ENCODE data around the gene ATP8A1.
"Not testable (repeated sequence)": the region's sequence is repeated elsewhere in the genome, so short reads cannot be mapped to it uniquely, and the experiment has no call there.

ATP8A1 gene

DNA sequence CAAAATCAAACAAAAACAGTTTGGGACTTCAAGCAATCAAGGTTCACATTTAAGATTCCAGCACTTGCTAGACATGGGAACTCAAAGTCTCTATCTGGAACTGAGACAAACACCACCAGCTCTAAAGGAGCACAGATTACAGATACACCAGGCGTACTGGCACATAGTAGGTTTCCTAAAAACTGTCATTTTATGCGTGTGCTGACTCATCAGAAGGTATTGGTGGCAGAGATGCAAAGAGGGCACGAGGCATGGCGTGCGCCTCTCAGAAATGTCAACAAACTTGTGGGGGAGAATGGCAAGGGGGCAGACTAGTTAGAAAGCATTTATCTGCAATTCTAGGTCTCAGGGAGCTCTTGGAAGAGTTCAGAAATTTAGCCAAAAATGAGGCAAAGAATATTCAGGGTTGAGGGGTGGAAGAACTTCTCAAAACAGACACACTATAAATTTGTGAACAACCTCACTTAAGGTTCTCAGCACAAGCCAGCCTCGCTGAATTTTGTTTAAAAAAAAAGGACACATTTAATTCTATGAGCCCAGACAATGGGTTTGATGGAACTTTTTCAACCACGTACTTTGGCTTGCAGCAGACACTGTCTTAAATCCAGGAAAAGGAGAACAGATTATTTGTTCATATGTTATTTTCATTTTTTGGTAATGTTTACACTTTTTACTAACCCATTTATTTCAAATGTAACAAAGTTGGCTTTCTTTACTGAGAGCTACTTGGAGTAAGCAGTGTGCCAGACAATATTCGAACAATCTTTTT lies 159.6 kb downstream of the ATP8A1 start:
- no peak for DNase-seq

GRCh38 chr4:42492962-42493361 lies 163.9 kb downstream of the ATP8A1 start:
- no peak for DNase-seq

GRCh38 chr4:42490015-42490414 lies 166.9 kb downstream of the ATP8A1 start:
- no peak for DNase-seq

GRCh38 chr4:42489095-42489494 lies 167.8 kb downstream of the ATP8A1 start:
- no peak for DNase-seq

- no peak for DNase-seq
Observed at GRCh38 chr4:42488554-42488953, 168.4 kb downstream of the ATP8A1 start.

- no peak for DNase-seq
Observed at GRCh38 chr4:42488114-42488513, 168.8 kb downstream of the ATP8A1 start.

- DNase-seq: no peak
Observed at GRCh38 chr4:42487230-42487629, 169.7 kb downstream of the ATP8A1 start.

DNA sequence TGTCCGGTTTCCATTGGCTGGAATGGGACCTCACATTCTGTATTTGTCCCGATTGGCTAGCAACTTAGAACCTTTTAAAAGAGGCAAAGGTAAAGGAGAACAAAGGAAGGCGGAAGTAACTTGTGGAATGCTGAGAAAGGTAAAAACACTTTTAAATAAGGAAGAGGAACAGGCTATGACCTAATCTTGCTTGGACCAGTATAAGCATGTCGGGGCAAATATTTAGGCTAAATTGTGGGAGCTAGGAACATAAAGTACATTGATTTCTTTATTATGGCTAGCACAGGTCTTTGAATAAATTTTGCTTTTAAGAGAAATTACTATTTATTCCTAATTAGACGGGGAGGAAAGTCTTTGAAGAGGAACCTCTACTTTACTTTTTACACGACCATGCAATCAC lies 170.7 kb downstream of the ATP8A1 start:
- DNase-seq: not testable (repeated sequence)

GRCh38 chr4:42484630-42485029 lies 172.3 kb downstream of the ATP8A1 start:
- no peak for DNase-seq

DNA sequence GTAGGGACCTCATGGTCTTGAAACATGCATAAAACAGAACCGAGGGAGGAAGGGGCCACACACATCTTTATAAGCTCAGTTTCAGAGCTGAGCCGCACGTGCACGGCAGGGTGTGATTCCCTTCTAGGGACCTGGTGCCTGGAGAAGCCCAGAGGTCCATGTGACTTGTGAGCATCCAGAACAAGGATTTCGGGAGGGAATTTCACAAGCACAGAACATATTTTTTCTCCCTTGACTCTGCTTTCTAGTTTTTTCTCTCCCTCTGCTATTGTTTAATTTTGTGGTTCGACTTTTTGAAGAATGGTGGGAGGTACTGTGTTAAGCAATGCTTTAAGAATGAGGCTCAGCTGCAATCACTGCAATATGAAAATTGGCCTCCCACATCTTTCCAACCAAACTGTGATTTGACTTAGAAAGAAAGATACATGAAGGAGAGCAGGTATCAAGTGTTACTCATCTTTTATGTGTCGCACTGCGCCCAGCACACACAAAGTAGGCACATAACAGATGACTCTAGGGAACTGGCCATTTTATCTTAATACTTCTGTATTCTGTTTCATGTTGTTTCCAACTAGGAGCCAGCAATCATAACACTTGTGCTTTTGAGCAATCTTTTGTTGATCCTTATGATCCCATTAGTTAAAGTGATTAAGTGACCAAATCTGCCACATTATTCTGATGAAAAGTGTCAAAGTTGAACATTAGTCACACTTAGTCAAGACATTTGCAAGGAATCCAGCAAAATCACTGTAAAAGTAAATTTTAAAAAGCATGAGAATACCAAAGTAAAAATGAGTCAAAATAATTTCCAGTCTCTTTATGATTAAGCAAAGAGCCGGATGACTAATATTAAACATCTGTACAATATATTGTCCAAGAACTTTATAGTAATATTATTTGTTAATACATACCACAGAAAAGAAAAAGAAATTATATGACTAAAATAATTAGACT lies 173.2 kb downstream of the ATP8A1 start:
- no peak for DNase-seq

DNA sequence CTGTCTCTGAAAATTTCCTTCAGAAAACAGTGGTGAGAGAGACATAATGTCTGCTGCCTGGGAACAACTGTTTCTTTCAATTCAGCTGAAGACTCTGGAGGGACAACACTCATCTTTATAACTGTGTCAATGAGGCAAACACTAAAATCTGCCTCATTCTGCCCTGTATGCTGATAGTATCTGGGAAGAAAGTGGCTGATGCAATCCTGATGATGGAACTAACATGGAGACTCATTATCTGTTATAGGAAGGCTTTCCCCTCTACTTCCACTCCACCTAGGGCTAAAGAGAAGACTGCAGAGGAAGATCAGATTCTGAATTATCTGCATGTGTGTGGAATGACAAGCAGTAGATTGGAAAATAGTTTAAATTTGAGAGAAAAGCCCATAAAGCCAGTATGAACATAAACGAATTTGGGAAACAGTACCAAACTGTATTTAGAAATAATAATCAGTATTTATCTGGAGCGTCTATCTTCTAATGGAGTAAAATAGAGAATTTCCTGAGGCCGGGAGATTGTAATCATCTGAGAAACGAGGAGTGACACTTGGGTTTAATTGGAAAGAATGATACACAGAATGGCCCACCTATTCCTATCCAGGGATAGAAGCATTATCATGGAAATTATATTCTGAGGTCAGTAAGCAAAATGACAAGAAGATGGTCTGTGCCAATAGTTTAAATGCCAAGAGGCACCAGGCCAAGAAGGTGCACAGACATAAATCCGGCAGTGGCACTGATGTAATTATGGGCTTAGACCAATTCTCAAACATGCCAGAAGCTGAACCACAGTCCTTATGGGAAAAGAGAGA lies 174.2 kb downstream of the ATP8A1 start:
- no peak for DNase-seq

DNA sequence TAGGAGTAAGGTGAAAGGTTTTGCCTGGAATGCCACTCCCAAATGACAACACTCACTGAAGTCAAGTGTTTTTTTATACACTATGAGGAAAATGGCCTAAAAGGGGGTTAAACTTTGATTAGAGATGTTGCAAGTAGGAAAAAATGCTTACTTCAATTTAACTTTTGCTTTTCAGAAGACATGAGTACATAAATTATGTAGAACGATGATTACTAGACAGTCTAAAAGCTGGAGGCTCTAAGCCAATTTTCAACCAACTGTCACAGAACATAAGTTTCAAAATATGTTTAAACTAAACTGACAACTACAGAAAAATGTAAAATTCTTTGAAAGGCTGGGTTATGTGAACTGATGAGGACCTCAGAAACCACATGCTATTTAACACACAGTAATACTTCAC lies 176.2 kb downstream of the ATP8A1 start:
- no peak for DNase-seq

GRCh38 chr4:42480281-42480680 lies 176.6 kb downstream of the ATP8A1 start:
- DNase-seq: no peak

DNA sequence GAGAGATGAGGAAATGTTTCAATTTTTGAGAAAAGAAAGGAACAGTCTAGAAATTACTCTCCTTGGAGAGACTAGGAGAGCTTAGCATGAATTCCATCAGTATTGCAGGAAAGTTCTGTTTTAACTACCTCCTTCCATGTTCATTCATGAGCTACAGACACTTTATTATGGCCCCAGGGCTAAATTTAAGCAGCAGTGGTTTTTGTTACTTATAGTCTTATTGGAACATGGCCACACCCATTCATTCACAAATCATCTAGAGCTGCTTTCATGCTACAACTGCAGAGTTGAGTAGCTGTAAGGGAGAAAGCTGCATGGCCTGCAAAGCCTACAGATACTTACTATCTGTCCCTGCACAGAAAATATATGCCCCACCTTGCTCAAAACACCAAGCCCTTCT lies 178.0 kb downstream of the ATP8A1 start:
- no peak for DNase-seq

DNA sequence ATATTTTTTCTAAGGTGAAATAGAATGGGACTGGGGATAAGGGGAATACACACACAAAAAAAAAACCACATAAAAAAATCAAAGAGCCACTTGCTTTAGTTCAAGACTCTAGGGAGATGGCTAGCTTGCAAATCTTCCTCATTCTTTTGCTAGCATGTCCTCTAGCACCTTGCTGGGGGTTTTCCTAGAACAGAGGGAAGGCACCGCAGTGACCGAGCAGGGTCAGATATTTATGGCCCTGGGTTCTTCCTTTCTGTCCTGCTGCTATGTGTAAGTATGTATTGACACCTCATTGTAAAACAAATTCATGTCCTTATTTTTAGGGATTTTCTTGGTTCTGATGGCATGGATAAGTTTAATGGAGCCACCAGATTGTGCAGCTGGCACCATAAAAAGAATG lies 178.4 kb downstream of the ATP8A1 start:
- no peak for DNase-seq

GRCh38 chr4:42474406-42474805 lies 182.5 kb downstream of the ATP8A1 start:
- DNase-seq: no peak

- no peak for DNase-seq
Observed at GRCh38 chr4:42473071-42473684, 183.7 kb downstream of the ATP8A1 start.

- DNase-seq: no peak
Observed at GRCh38 chr4:42471896-42472295, 185.0 kb downstream of the ATP8A1 start.

DNA sequence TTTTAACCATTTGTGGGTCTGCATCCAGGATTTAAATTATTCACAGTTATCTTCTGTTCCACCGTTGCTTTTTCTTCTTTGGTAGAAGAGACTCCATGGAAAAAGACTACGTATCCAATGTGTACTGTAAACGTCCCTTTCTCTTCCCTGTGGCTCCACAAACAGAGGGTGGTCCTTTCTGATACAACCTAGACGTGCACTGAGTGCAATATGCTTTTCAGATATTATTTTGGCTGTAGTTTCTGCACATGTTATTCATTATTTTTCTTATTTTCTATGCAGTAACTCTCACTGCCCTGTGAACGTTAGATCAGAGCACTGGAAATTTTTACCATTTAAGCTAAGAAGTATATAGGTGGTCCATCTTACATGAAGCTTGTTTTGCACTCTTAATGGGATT lies 186.9 kb downstream of the ATP8A1 start:
- no peak for DNase-seq

DNA sequence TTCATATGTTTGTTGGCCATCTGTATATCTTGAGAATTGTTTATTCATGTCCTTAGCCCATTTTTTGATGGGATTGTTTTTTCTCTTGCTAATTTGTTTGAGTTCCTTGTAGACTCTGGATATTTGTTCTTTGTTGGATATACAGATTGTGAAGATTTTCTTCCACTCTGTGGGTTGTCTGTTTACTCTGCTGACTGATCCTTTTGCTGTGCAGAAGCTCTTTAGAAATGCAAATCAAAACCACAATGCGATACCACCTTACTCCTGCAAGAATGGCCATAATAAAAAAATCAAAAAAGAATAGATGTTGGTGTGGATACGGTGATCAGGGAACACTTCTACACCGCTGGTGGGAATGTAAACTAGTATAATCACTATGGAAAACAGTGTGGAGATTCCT lies 189.1 kb downstream of the ATP8A1 start:
- DNase-seq: not testable (repeated sequence)

DNA sequence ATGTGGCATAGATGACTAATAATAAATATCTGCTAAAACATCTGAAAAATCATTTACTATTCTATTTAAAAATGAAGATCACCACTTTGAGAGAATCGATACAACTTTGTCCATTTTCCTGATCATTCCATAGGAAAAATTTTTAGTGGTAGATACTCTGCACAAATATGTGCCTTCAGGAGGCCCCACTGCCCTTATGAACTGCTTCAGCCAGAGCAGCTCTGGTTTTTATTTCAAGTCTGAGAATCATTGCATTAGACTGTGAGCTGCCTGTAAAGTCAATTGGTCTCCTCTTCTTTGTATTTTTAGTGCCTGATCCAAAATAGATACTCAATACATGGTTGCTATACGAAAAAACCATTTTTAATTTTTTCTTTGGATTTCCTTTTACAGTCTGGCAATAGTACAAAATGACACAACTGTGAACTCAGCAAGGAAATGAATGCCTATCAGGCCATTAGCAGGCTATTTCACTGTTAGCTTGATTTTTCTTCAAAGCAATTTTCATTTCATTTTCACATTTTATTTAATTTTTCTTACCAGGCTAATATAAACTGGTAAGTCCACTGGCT lies 190.5 kb downstream of the ATP8A1 start:
- no peak for DNase-seq

GRCh38 chr4:42464550-42465094 lies 192.3 kb downstream of the ATP8A1 start:
- DNase-seq: no peak

All from activated CD4-positive, alpha-beta T cell treated with anti-CD3 and anti-CD28 coated beads, Interleukin-2, amount 50 U/mL, for 1 hour (primary cell).